ENCODE measurements around the gene HSPB9.

HSPB9 gene

GRCh38 chr17:42079541-42079940 lies 43.1 kb upstream of the HSPB9 start:
- no peak for DNase-seq
- H3K4me1 ChIP-seq = peaks cover 5% of the 10 kb centered on the region
- no peak for TF ChIP-seq CTCF (IDR thresholded peaks at IDR 0.05; ENCODE audit: low read depth, low read length)
- H3K9me3 ChIP-seq = no peaks in the 10 kb centered on the region
- H3K27me3 ChIP-seq = no peaks in the 10 kb centered on the region
- no peaks in the 10 kb centered on the region for H3K36me3 ChIP-seq
- no peak overlapping the region for H3K4me3 ChIP-seq (ENCODE audit: low read depth, low read length)

- no peaks in the 10 kb centered on the region for H3K27me3 ChIP-seq
- no peak overlapping the region for H3K4me3 ChIP-seq (ENCODE audit: low read depth, low read length)
- no peak for TF ChIP-seq CTCF (IDR thresholded peaks at IDR 0.05; ENCODE audit: low read depth, low read length)
- H3K9me3 ChIP-seq = no peaks in the 10 kb centered on the region
- peaks cover 5% of the 10 kb centered on the region for H3K4me1 ChIP-seq
- no peaks in the 10 kb centered on the region for H3K36me3 ChIP-seq
- DNase-seq = no peak
Measured at GRCh38 chr17:42081516-42082129, 41.0 kb upstream of the HSPB9 start.

- Histone ChIP-seq H3K36me3 (no peaks in the 10 kb centered on the region), H3K9me3 (no peaks in the 10 kb centered on the region), H3K4me1 (peaks cover 3% of the 10 kb centered on the region; the same call in 1 of the 2 replicates), H3K27me3 (no peaks in the 10 kb centered on the region), H3K4me3 (ENCODE audit: low read depth, low read length) (no peak overlapping the region)
- no peak for DNase-seq
- TF ChIP-seq CTCF (IDR thresholded peaks at IDR 0.05; ENCODE audit: low read depth, low read length) = no peak
Measured at GRCh38 chr17:42087042-42087701, 35.4 kb upstream of the HSPB9 start.

GRCh38 chr17:42087736-42088705 lies 34.6 kb upstream of the HSPB9 start:
- no peak overlapping the region for H3K4me3 ChIP-seq (ENCODE audit: low read depth, low read length)
- H3K36me3 ChIP-seq = no peaks in the 10 kb centered on the region
- DNase-seq = no peak

GRCh38 chr17:42088736-42089135 lies 33.9 kb upstream of the HSPB9 start:
- no peak for TF ChIP-seq CTCF (IDR thresholded peaks at IDR 0.05; ENCODE audit: low read depth, low read length)
- no peaks in the 10 kb centered on the region for H3K36me3 ChIP-seq
- H3K4me1 ChIP-seq = peaks cover 3% of the 10 kb centered on the region; the same call in 1 of the 2 replicates
- DNase-seq = no peak
- H3K27me3 ChIP-seq = no peaks in the 10 kb centered on the region
- H3K4me3 ChIP-seq (ENCODE audit: low read depth, low read length) = no peak overlapping the region
- no peaks in the 10 kb centered on the region for H3K9me3 ChIP-seq

More at GRCh38 chr17:42087736-42088705, 34.6 kb upstream of the HSPB9 start:
- H3K9me3 ChIP-seq = no peaks in the 10 kb centered on the region
- H3K27me3 ChIP-seq = no peaks in the 10 kb centered on the region
- peaks cover 3% of the 10 kb centered on the region; the same call in 1 of the 2 replicates for H3K4me1 ChIP-seq
- TF ChIP-seq CTCF (IDR thresholded peaks at IDR 0.05; ENCODE audit: low read depth, low read length) = no peak

All from BE2C (cell line).